ENCODE results near the gene PDE4D. TPM values are rescaled to one million over a fixed set of nuclear protein-coding genes. Genes with fewer than 3 reads are reported as not detected.

Gene PDE4D
- total RNA-seq, 1 donor from 2014 or later: 2.3 TPM

DNA sequence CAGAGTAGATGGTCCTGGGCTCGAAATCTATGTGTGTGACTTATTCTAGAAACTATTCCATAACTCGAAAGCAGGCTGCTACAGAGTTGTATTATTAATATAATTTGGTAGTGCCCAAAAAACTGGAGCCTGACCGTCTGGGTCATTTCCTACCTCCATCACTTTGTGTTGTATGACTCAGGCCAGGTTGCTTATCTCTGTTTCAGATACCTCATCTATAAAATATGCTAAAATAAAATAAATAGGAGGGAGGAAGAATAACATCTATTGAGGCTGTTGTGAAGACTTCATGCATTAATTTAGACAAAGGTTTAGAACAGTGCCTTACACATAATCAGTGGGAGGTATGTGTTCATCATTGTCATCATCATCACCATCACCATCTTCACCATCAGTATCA, 57.7 kb downstream of the PDE4D start:
- H3K27ac ChIP-seq: no peak overlapping the region
- H4K20me1 ChIP-seq (ENCODE audit: low read depth): no peaks in the 10 kb centered on the region
- no peak for DNase-seq (ENCODE audit: low spot score)
- Mint-ChIP-seq H3K4me1 (peaks cover 10% of the 10 kb centered on the region), H3K4me3 (no peak overlapping the region), H3K27ac (no peak overlapping the region), H3K27me3 (ENCODE audit: insufficient read depth, low read depth) (no peaks in the 10 kb centered on the region), H3K36me3 (no peaks in the 10 kb centered on the region), H3K9me3 (no peaks in the 10 kb centered on the region)
- no peak overlapping the region for H3K9ac ChIP-seq
- H3K36me3 ChIP-seq: no peaks in the 10 kb centered on the region
- no peaks in the 10 kb centered on the region for H3K9me3 ChIP-seq (ENCODE audit: low read depth)
- H3K4me3 ChIP-seq: no peak overlapping the region
- no peaks in the 10 kb centered on the region for H3K79me2 ChIP-seq (ENCODE audit: low read depth)
- H3F3A ChIP-seq (ENCODE audit: low read depth): no peaks in the 10 kb centered on the region
- no peak overlapping the region for H2AFZ ChIP-seq (replicated peaks)
- H3K4me1 ChIP-seq: no peaks in the 10 kb centered on the region
- no peaks in the 10 kb centered on the region for H3K27me3 ChIP-seq
- no peak overlapping the region for H3K4me2 ChIP-seq
- no peak for TF ChIP-seq EZH2 (IDR thresholded peaks at IDR 0.05)
- no peak for TF ChIP-seq CTCF (IDR thresholded peaks at IDR 0.05)
- no peak for TF ChIP-seq EZH2phosphoT487 (IDR thresholded peaks at IDR 0.05)

- no peaks in the 10 kb centered on the region for H3K36me3 Mint-ChIP-seq
- TF ChIP-seq EZH2 (IDR thresholded peaks at IDR 0.05) (no peak), CTCF (IDR thresholded peaks at IDR 0.05) (no peak), EZH2phosphoT487 (IDR thresholded peaks at IDR 0.05) (no peak)
- Histone ChIP-seq H3K9ac (no peak overlapping the region), H3K36me3 (no peaks in the 10 kb centered on the region), H3K79me2 (ENCODE audit: low read depth) (no peaks in the 10 kb centered on the region), H3K9me3 (ENCODE audit: low read depth) (no peaks in the 10 kb centered on the region), H2AFZ (replicated peaks) (no peak overlapping the region), H3K4me1 (no peaks in the 10 kb centered on the region), H3K27ac (no peak overlapping the region), H3K4me3 (no peak overlapping the region), H3F3A (ENCODE audit: low read depth) (no peaks in the 10 kb centered on the region), H3K4me2 (no peak overlapping the region), H4K20me1 (ENCODE audit: low read depth) (no peaks in the 10 kb centered on the region), H3K27me3 (no peaks in the 10 kb centered on the region)
- no peak for DNase-seq (ENCODE audit: low spot score)
- no peaks in the 10 kb centered on the region for H3K9me3 Mint-ChIP-seq
- no peak overlapping the region for H3K4me3 Mint-ChIP-seq
- no peaks in the 10 kb centered on the region for H3K27me3 Mint-ChIP-seq (ENCODE audit: insufficient read depth, low read depth)
- H3K4me1 Mint-ChIP-seq: peaks cover 4% of the 10 kb centered on the region
- H3K27ac Mint-ChIP-seq: no peak overlapping the region
Measured at GRCh38 chr5:59833448-59833847, 60.1 kb downstream of the PDE4D start.

- H3K27ac ChIP-seq: no peak overlapping the region
- Mint-ChIP-seq H3K36me3 (no peaks in the 10 kb centered on the region), H3K4me1 (peaks cover 4% of the 10 kb centered on the region), H3K27ac (no peak overlapping the region), H3K9me3 (no peaks in the 10 kb centered on the region), H3K4me3 (no peak overlapping the region), H3K27me3 (ENCODE audit: insufficient read depth, low read depth) (no peaks in the 10 kb centered on the region)
- H3F3A ChIP-seq (ENCODE audit: low read depth): no peaks in the 10 kb centered on the region
- no peak overlapping the region for H3K4me2 ChIP-seq
- H3K36me3 ChIP-seq: no peaks in the 10 kb centered on the region
- no peak for TF ChIP-seq EZH2phosphoT487 (IDR thresholded peaks at IDR 0.05)
- TF ChIP-seq CTCF (IDR thresholded peaks at IDR 0.05): no peak
- TF ChIP-seq EZH2 (IDR thresholded peaks at IDR 0.05): no peak
- no peak for DNase-seq (ENCODE audit: low spot score)
- no peak overlapping the region for H2AFZ ChIP-seq (replicated peaks)
- no peak overlapping the region for H3K9ac ChIP-seq
- H3K4me1 ChIP-seq: no peaks in the 10 kb centered on the region
- H4K20me1 ChIP-seq (ENCODE audit: low read depth): no peaks in the 10 kb centered on the region
- no peaks in the 10 kb centered on the region for H3K27me3 ChIP-seq
- H3K79me2 ChIP-seq (ENCODE audit: low read depth): no peaks in the 10 kb centered on the region
- H3K4me3 ChIP-seq: no peak overlapping the region
- no peaks in the 10 kb centered on the region for H3K9me3 ChIP-seq (ENCODE audit: low read depth)
Measured at GRCh38 chr5:59832577-59833301, 60.8 kb downstream of the PDE4D start.

Measured in neural progenitor cell (in vitro differentiated cells).